HG03565 (cell line): ENCODE data around the gene PSMD8.

ENCODE experiments used
- ATAC-seq: cut with Tn5 transposase; IDR thresholded peaks from one replicate; pipeline ENCODE4 v1.9.1; 2021; ENCODE audit warnings: mild to moderate bottlenecking, moderate library complexity; ENCODE audit not compliant: unreplicated experiment

PSMD8 gene

DNA sequence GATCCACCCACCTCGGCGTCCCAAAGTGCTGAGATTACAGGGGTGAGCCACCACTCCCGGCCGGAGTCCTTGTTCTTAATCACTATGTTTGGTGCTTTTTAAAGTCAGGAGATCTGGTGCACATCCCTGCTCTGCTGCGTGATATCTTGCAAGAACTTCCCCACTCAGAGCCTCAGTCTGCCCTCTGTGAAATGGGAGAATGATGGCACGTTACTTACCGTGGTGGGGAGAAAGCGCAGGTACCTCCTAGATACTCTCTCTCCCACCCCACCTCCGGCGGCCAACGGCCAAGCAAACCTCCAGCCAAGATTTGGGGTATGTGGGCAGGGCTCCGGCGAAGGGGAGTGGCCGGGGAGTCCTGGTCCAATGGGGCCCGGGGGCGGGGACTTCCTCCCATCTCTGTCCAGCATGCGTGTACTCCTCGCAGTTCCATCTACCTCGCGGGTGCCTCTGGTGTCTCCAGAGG lies 58.9 kb downstream of the PSMD8 start, which contains the start of gene RYR1:
Gene RYR1, plus strand, starts transcription at position 424 of the 466 bp plus-strand sequence. CDS start 139 bp downstream, outside the sequence.
- no peak for ATAC-seq
